B cell (primary cell): Measurements from ENCODE around the gene RTN4RL2.

Experiments used
- CTCF ChIP-seq: fragments of 200-600 bp; IDR thresholded peaks from one replicate; pipeline ENCODE4 v1.8.0; 2022; ENCODE audit warnings: antibody characterized with exemption, mild to moderate bottlenecking
- EZH2 ChIP-seq: IDR thresholded peaks from 2 replicates; pipeline ENCODE4 v1.6.1; 2012; ENCODE audit warnings: borderline replicate concordance, low read depth, mild to moderate bottlenecking, moderate library complexity, low read length; ENCODE audit not compliant: insufficient read depth, poor library complexity, severe bottlenecking

GRCh38 chr11:57462597-57462996, 2.3 kb downstream of the RTN4RL2 start:
- TF ChIP-seq CTCF: no peak
- no peak for TF ChIP-seq EZH2
